Measurements from ENCODE around the gene ADAMTS12. TPM values are rescaled to one million over a fixed set of nuclear protein-coding genes. Genes with fewer than 3 reads are reported as not detected.
"Not testable (repeated sequence)": the region's sequence is repeated elsewhere in the genome, so short reads cannot be mapped to it uniquely, and the experiment has no call there.

Gene ADAMTS12
- total RNA-seq, 1 experiment from 2014 or later: 14.4 TPM

GRCh38 chr5:33530183-33531036, 361.4 kb downstream of the ADAMTS12 start:
- no peak for DNase-seq (ENCODE audit: low spot score)

DNA sequence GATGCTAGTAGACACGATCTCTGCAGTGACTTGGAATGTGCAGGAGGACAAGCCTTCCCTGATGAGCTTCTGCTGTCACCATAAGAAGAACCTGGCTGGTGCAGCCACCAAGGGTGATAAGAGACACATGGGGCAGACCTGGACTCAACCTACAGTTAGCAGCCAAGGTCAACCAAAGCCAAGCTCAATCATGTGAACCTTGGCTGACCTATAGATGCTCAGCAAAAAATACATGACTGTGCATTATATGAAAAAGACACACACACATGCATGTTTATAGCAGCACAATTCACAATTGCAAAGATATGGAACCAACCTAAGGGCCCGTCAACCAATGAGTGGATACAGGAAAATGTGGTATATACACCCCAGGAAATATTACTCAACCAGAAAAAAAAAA, 364.1 kb downstream of the ADAMTS12 start:
- DNase-seq (ENCODE audit: low spot score): no peak

DNA sequence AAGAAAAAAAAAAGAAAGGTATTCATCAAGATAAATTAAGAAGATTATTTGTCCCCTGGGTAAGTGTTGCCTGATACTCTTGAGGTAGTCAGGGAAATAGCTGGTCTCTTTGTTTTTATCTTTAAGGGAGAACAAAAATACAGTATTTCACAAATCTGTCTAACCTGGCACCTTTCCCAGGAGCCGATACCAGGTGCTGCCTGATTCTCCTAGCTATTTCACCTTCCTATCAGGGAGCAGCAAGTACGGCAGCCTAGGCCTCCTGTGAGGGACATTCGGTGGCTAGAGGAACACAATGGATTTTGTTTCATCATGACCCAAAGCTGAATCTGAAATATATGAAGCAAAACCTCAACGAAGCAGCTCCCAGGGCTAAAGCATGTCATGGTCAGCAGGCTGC, 365.0 kb downstream of the ADAMTS12 start:
- DNase-seq (ENCODE audit: low spot score): no peak

GRCh38 chr5:33524476-33524875, 367.3 kb downstream of the ADAMTS12 start:
- DNase-seq (ENCODE audit: low spot score): no peak

DNA sequence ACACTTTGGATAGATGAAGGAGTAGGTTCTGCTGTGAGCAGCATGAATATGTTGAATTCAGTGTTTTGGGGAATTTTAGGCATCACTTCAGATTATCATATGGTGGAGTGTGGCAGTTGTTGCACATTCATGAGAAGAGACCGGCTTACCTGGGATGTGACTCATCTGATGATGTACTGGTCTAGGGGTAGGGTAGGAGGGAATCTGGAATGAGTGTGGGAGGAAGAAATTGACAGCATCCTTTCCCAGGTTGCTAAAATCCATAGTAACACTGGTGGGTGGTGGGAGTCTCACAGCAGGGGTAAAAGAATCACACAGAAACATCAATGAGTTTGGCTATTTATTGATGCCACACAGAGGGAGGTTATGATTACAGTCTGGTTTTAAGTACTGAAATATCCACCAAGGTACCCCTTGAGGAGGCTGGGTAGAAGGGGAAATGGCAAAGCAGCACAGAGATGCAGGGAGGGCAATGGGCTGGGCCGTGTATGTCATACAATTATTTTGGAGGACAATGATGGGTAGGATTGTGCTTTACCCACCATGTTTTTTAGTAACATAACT, 368.5 kb downstream of the ADAMTS12 start:
- DNase-seq (ENCODE audit: low spot score): no peak

- DNase-seq (ENCODE audit: low spot score): no peak
These were observed 375.4 kb downstream of the ADAMTS12 start for GRCh38 chr5:33516421-33516820.

- not testable (repeated sequence) for DNase-seq (ENCODE audit: low spot score)
These were observed 376.4 kb downstream of the ADAMTS12 start for GRCh38 chr5:33515366-33515765.

GRCh38 chr5:33513462-33514185, 378.2 kb downstream of the ADAMTS12 start:
- no peak for DNase-seq (ENCODE audit: low spot score)

GRCh38 chr5:33509036-33509435, 382.8 kb downstream of the ADAMTS12 start:
- DNase-seq (ENCODE audit: low spot score): no peak

DNA sequence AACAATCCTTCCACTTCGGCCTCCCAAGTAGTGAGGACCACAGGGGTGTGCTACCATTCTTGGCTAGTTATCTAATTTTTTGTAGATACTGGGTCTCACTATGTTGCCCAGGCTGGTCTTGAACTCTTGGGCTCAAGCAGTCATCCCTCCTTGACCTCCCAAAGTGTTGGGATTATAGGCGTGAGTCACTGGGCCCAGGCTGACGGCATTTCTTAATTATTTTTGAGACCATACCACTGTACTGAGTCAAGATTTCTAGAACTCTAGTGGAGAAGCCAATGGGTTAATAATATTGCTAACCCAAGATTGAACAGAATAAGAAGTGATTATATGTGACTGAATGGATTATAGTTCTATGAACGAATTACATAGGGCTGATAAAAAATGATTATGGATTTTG, 384.4 kb downstream of the ADAMTS12 start:
- DNase-seq (ENCODE audit: low spot score): no peak

DNA sequence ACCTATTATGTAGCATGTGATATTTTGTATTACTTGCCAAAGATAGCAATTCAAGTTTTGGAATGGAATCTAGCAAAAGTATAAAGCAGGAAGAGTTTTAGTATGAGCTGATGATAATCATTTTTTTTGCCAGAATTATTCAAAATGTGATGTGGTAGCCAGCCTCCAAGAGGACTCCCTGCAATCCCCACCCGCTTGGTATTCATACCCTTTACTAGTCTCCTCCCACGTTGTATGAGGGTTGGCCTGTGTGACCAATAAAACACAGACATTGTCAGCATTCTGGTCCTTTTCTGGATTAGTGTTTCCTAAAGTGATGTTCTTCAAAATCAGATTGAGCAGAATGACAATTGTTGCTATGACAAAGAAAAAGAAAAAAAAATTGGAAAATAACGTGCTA, 387.2 kb downstream of the ADAMTS12 start:
- DNase-seq (ENCODE audit: low spot score): no peak

DNA sequence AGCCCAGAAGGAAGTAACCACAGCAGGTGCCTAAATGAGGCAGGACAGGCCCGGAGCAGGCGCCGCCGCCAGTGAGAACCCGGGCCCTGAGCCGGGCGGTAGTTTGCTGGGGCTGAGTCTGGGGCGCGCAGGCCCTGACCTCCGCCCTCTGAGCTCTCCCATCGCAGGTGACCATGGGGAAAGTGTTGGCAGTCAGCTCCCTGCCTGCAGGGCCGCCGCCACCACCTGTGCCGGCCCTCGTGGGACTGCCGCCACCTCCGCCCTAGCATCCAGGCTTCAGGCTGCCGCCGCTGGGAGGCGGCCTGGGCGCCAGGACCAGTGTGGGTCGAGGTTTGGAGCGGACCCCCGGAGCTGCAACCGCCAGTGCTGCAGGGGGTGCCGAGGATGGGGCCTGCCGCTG, 389.9 kb downstream of the ADAMTS12 start:
- no peak for DNase-seq (ENCODE audit: low spot score)

- no peak for DNase-seq (ENCODE audit: low spot score)
These were observed 390.5 kb downstream of the ADAMTS12 start for GRCh38 chr5:33501260-33501659.

DNA sequence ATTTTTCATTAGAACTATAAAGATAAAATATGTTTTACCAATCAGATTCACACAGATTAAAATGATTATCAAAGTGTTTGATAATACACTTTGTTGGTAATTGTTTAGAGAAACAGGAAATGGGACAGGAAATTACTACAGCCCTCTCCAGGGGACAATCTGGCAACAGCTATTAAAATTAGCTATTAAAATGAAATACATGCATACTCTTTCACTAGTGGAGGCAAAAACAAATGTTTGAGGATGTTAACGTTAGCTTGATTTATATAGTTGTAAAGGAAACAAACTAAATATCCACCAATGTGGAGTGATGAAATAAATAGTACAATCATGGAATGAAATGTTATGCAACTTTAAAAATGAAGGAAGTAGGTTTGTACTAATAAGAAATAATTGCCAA, 397.3 kb downstream of the ADAMTS12 start:
- DNase-seq (ENCODE audit: low spot score): no peak

GRCh38 chr5:33491941-33492340, 399.8 kb downstream of the ADAMTS12 start:
- DNase-seq (ENCODE audit: low spot score): no peak

- DNase-seq (ENCODE audit: low spot score): no peak
These were observed 401.6 kb downstream of the ADAMTS12 start for GRCh38 chr5:33490071-33490665.

GRCh38 chr5:33489481-33490067, 402.2 kb downstream of the ADAMTS12 start:
- no peak for DNase-seq (ENCODE audit: low spot score)

DNA sequence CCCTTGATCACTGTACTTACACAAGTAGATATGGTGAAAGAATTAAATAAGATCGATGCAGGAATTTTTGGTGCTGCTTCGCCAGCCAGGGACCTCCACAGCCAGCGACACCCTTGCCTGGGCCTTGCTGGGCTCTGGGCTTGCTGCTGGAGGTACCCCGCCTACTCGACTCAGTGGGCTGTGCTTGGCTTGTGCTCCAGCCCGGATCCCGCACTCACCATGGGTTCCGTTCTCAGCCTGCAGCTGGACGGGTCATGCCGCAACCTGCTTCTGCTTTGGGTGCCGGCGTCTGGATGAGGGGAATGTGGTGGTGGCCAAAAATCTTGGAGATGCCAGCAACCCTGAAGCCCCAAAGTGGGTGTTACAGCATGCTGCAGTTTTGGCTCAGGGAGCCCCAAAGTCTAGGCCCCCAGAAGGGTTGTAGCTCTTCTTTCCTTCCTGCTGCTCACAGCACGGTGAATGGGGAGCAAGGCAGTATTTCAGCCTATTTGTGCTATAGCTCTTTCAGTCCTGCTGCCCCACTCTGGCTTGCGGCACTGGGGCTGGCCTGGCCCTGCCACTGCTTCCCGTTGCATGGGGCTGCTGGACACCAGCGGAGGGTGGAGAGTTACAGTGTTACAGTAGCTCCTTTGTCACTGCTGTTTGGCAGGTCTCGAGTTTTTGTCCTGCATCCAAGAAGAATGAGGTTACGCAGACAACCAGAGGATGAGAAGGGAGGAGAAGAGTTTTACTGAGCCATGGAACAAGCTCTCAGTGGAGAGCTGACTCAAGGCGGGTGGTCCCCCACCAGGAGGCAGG, 403.0 kb downstream of the ADAMTS12 start:
- DNase-seq (ENCODE audit: low spot score): no peak

- no peak for DNase-seq (ENCODE audit: low spot score)
These were observed 404.6 kb downstream of the ADAMTS12 start for GRCh38 chr5:33487236-33487635.

GRCh38 chr5:33482335-33482734, 409.5 kb downstream of the ADAMTS12 start:
- DNase-seq (ENCODE audit: low spot score): no peak

GRCh38 chr5:33480876-33481275, 410.9 kb downstream of the ADAMTS12 start:
- DNase-seq (ENCODE audit: low spot score): no peak
